Fibroblast of pulmonary artery (primary cell): ENCODE results near the gene RASL12.
"Not testable (repeated sequence)": the region's sequence is repeated elsewhere in the genome, so short reads cannot be mapped to it uniquely, and the experiment has no call there.

ENCODE experiments used
- DNase-seq: peaks from one replicate; pipeline ENCODE4 v3.0.0-alpha.2; 2010; ENCODE audit warnings: low read depth
- H3K4me3 ChIP-seq: replicated peaks from 2 replicates; pipeline ENCODE4 v1.5.1; 2011; ENCODE audit warnings: low read depth, mild to moderate bottlenecking, control low read depth, low read length, moderate library complexity
- CTCF ChIP-seq: IDR thresholded peaks from 2 replicates; pipeline ENCODE4 v1.5.1; 2011; ENCODE audit warnings: mild to moderate bottlenecking, control low read depth, low read length, inconsistent platforms; ENCODE audit errors: missing control alignments

Gene RASL12

GRCh38 chr15:65028338-65028737 is 39.5 kb downstream of the RASL12 start:
- H3K4me3 ChIP-seq, result peak overlapping the region; percentile 86
- TF ChIP-seq CTCF, result no peak
- no peak for DNase-seq

GRCh38 chr15:65027593-65027992 is 40.2 kb downstream of the RASL12 start:
- no peak for DNase-seq
- TF ChIP-seq CTCF, result no peak
- H3K4me3 ChIP-seq, result no peak overlapping the region

GRCh38 chr15:65026756-65027155 is 41.0 kb downstream of the RASL12 start:
- DNase-seq, result no peak
- no peak overlapping the region for H3K4me3 ChIP-seq
- no peak for TF ChIP-seq CTCF

GRCh38 chr15:65021488-65021887 is 46.3 kb downstream of the RASL12 start:
- DNase-seq, result no peak
- no peak for TF ChIP-seq CTCF
- no peak overlapping the region for H3K4me3 ChIP-seq

GRCh38 chr15:65020419-65020818 is 47.4 kb downstream of the RASL12 start:
- TF ChIP-seq CTCF, result no peak
- H3K4me3 ChIP-seq, result no peak overlapping the region
- no peak for DNase-seq

GRCh38 chr15:65011198-65011597 is 56.6 kb downstream of the RASL12 start:
- H3K4me3 ChIP-seq, DNase-seq: not testable (repeated sequence)

- no peak for DNase-seq
- no peak overlapping the region for H3K4me3 ChIP-seq
- peak; percentile 22 for TF ChIP-seq CTCF
Observed at GRCh38 chr15:65008983-65009382, 58.8 kb downstream of the RASL12 start.

GRCh38 chr15:65006876-65007275 is 60.9 kb downstream of the RASL12 start:
- no peak for TF ChIP-seq CTCF
- no peak for DNase-seq
- no peak overlapping the region for H3K4me3 ChIP-seq
